Natural killer cell (primary cell): ENCODE measurements around the gene ADAMTSL5. TPM values are rescaled to one million over a fixed set of nuclear protein-coding genes. Genes with fewer than 3 reads are reported as not detected.

Source experiments
- ATAC-seq, 3 donors: fragments of 150-1000 bp in 2 of 3; fragments of 200-7000 bp in 1 of 3; cut with Tn5 transposase; 1 replicate in 1 of 3; 2 replicates in 2 of 3; pipeline ENCODE4 v1.10.0; 2021; ENCODE audit warnings: mild to moderate bottlenecking in 2 of 3, moderate library complexity in 2 of 3
- DNase-seq, 2 donors: peaks; one replicate each; pipeline versions ENCODE4 v3.0.0 to v3.0.0-alpha.2; 2013 to 2021; ENCODE audit warnings: mixed read lengths in 1 of 2
- H3K27ac ChIP-seq: one replicate; pipeline ENCODE4 v1.5.1; 2013; ENCODE audit warnings: mild to moderate bottlenecking, low read length
- H3K27me3 ChIP-seq: one replicate; pipeline ENCODE4 v1.6.1; 2013; ENCODE audit warnings: low read length; ENCODE audit not compliant: control insufficient read depth, insufficient read depth
- H3K36me3 ChIP-seq: one replicate; pipeline ENCODE4 v1.6.1; 2013; ENCODE audit warnings: low read length; ENCODE audit not compliant: control insufficient read depth, insufficient read depth
- H3K4me1 ChIP-seq: one replicate; pipeline ENCODE4 v1.6.1; 2013; ENCODE audit warnings: low read length; ENCODE audit not compliant: control insufficient read depth, insufficient read depth
- H3K4me3 ChIP-seq: one replicate; pipeline ENCODE4 v1.5.1; 2013; ENCODE audit warnings: low read length
- H3K9me3 ChIP-seq: one replicate; pipeline ENCODE4 v1.6.1; 2013; ENCODE audit warnings: low read length; ENCODE audit not compliant: control insufficient read depth, insufficient read depth
- H3K27ac Mint-ChIP-seq, 2 donors: one replicate each; pipeline ENCODE4 v1.8.0; 2022; ENCODE audit warnings: mild to moderate bottlenecking in 2 of 2, mixed read lengths in 2 of 2, moderate library complexity in 1 of 2
- H3K27me3 Mint-ChIP-seq, 2 donors: one replicate each; pipeline ENCODE4 v1.8.0; 2022; ENCODE audit warnings: low read depth in 2 of 2, mixed read lengths in 2 of 2
- H3K36me3 Mint-ChIP-seq: one replicate; pipeline ENCODE4 v1.8.0; 2022; ENCODE audit warnings: mixed read lengths
- H3K4me1 Mint-ChIP-seq, 2 donors: one replicate each; pipeline ENCODE4 v1.8.0; 2022; ENCODE audit warnings: mixed read lengths in 2 of 2
- H3K4me3 Mint-ChIP-seq: one replicate; pipeline ENCODE4 v1.8.0; 2022; ENCODE audit warnings: mild to moderate bottlenecking, moderate library complexity, mixed read lengths
- H3K9me3 Mint-ChIP-seq, 2 donors: one replicate each; pipeline ENCODE4 v1.8.0; 2022; ENCODE audit warnings: mixed read lengths in 2 of 2
- WGBS: methylation state at CpG from one replicate; pipeline ENCODE4 v1.1.7; 2013; ENCODE audit warnings: missing lambda C conversion rate; ENCODE audit not compliant: insufficient coverage; 5-methylcytosine and 5-hydroxymethylcytosine counted together
- intact Hi-C: fragments of 100-400 bp; cut with micrococcal nuclease; formaldehyde crosslinking; loops from one replicate; pipeline ENCODE4 v1.14.2; 2022
- total RNA-seq, 4 donors: library from RNA; stranded (reverse); fragments of 120-200 nt in 1 of 4; gene quantifications; one replicate each; pipeline versions ENCODE4 v1.2.3 to v1.2.4, GENCODE V29; 2013 to 2022
- TF ChIP-seq, protein P1 (sequence below): fragments of 200-600 bp; IDR thresholded peaks from one replicate; pipeline ENCODE4 v1.8.0; 2022; ENCODE audit warnings: antibody characterized with exemption

The ADAMTSL5 gene
- total RNA-seq, 3 donors from 2014 or later (not counting 1 experiment from before 2014, with no cell fraction given): 0.70 to 2.5 (median 1.0) TPM

DNA sequence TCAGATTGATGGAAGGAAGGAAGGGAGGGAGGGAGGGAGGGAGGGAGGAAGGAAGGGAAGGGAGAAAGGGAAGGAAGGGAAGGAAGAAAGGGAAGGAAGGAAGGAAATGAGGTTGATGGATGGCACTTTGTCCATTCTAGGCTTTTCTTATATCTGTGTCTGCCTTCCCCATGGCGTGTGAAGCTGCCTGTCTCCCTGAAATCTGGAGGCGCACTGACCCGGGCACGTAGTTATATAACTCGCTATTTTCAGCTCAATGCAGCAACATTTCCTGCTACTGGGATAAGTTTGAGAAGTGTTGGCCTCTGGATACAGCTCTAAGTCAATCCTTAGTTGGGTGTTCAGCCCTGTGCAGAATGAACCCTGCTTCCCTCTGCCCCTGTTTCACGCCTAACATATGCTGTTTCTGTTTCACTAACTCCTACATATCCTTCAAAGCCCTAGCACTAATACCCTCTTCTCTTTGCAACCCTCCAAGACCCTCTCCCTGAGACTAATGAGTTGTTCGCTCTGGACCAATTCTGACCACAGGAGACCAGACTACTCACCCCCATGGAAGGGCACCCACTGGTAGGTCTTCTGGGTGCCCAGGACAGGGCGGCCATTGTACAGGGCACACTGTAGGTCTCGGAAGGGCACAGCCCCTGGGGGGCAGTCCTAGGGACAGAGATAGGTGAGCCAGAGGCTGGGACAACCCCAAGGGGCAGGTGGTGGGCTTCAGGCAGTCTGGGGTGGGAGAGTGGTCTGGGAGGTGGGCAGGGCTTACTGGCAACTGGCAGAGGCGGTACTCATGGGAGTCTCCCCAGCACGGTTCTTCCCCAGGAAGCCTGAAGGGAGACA lies 3.0 kb downstream of the ADAMTSL5 start:
- DNase-seq: no peak
- Histone ChIP-seq H3K4me3 (no peak overlapping the region), H3K27ac (no peak overlapping the region), H3K9me3 (peaks cover 9% of the 10 kb centered on the region), H3K36me3 (no peaks in the 10 kb centered on the region), H3K27me3 (peaks cover 12% of the 10 kb centered on the region), H3K4me1 (peaks cover 34% of the 10 kb centered on the region)
- intact Hi-C loops: no loop called here
- WGBS: 49% methylated on average over 11 of the region's 11 CpGs
- ATAC-seq: no peak
- TF ChIP-seq, protein P1, sequence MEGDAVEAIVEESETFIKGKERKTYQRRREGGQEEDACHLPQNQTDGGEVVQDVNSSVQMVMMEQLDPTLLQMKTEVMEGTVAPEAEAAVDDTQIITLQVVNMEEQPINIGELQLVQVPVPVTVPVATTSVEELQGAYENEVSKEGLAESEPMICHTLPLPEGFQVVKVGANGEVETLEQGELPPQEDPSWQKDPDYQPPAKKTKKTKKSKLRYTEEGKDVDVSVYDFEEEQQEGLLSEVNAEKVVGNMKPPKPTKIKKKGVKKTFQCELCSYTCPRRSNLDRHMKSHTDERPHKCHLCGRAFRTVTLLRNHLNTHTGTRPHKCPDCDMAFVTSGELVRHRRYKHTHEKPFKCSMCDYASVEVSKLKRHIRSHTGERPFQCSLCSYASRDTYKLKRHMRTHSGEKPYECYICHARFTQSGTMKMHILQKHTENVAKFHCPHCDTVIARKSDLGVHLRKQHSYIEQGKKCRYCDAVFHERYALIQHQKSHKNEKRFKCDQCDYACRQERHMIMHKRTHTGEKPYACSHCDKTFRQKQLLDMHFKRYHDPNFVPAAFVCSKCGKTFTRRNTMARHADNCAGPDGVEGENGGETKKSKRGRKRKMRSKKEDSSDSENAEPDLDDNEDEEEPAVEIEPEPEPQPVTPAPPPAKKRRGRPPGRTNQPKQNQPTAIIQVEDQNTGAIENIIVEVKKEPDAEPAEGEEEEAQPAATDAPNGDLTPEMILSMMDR: no peak
- no peak overlapping the region for H3K4me3 Mint-ChIP-seq
- no peaks in the 10 kb centered on the region for H3K36me3 Mint-ChIP-seq
- H3K4me1 Mint-ChIP-seq: peaks cover 10 to 25% of the 10 kb centered on the region in 2 donors
- no peaks in the 10 kb centered on the region for H3K9me3 Mint-ChIP-seq
- H3K27ac Mint-ChIP-seq: no peak overlapping the region
- H3K27me3 Mint-ChIP-seq: peaks cover 15 to 26% of the 10 kb centered on the region in 2 donors

GRCh38 chr19:1508507-1508856 lies 4.3 kb downstream of the ADAMTSL5 start:
- Histone ChIP-seq H3K4me1 (peaks cover 33% of the 10 kb centered on the region), H3K36me3 (no peaks in the 10 kb centered on the region), H3K4me3 (no peak overlapping the region), H3K27ac (no peak overlapping the region), H3K27me3 (peaks cover 11% of the 10 kb centered on the region), H3K9me3 (peaks cover 9% of the 10 kb centered on the region)
- DNase-seq (no peak), ATAC-seq (no peak)
- Mint-ChIP-seq H3K9me3 (no peaks in the 10 kb centered on the region), H3K27ac (peak overlapping the region in 1 of 2 donors; percentile 94), H3K4me3 (peak overlapping the region; percentile 45), H3K27me3 (peaks cover 15 to 30% of the 10 kb centered on the region in 2 donors), H3K4me1 (peaks cover 10 to 20% of the 10 kb centered on the region in 2 donors), H3K36me3 (no peaks in the 10 kb centered on the region)
- TF ChIP-seq, protein P1: no peak
- WGBS: 40% methylated on average over 12 of the region's 12 CpGs
- intact Hi-C loops: no loop called here

DNA sequence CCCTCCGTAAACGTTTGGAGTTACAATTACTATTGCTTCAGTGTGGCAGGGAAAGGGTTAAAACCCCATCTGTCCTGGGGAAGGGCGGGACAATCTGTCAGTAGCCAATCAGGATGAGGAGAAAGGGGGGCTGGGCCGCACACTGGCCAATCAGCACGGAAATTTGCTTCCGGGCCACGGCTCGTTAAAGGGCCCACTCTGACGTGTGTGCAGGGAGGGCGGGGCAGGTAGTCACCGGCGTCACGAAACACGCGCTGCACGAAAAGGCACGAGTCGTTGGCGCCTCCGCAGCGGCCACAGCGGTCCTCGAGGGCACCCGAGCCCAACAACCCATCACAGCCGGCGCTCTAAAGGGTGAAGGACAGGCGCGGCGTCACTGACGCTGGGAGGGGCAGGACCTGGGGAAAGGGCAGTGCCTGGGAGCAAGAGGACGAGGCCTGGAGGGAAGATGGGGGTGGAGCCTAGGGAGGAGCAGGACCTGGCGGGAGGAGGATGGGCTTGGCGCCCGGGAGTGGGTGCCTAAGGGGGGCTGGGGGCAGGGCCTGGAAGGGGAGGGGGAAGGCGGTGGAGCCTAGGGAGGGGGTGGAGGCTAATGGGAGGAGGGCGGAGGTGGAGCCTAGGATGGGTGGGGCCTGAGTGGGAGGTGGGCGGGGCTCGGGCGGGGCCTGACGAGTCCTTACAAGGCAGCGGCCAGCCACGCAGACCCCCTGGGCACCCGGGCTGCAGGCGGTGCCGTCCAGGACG lies 4.9 kb downstream of the ADAMTSL5 start:
- Mint-ChIP-seq H3K36me3 (no peaks in the 10 kb centered on the region), H3K4me3 (peak overlapping the region; percentile 78), H3K4me1 (peaks cover 10 to 20% of the 10 kb centered on the region in 2 donors), H3K9me3 (no peaks in the 10 kb centered on the region), H3K27me3 (peaks cover 15 to 30% of the 10 kb centered on the region in 2 donors), H3K27ac (peak overlapping the region; percentile 83 to 94)
- peak overlapping the region; percentile 41 for H3K27ac ChIP-seq
- peaks cover 35% of the 10 kb centered on the region for H3K4me1 ChIP-seq
- H3K36me3 ChIP-seq: no peaks in the 10 kb centered on the region
- peaks cover 9% of the 10 kb centered on the region for H3K9me3 ChIP-seq
- WGBS: 2% methylated on average over 46 of the region's 46 CpGs
- DNase-seq (peak; percentile 90 to 97), ATAC-seq (peak; percentile 90 to 95 (median 91))
- TF ChIP-seq, protein P1: no peak
- intact Hi-C loops: loop anchor here (1.0 kb wide), 1 partner anchor 18 kb away; the partner anchor contains the start of gene PCSK4
- peak overlapping the region; percentile 40 for H3K4me3 ChIP-seq
- peaks cover 15% of the 10 kb centered on the region for H3K27me3 ChIP-seq
